Epithelial cell of esophagus (primary cell): Measurements from ENCODE around the gene VPS37C.
A peak's percentile ranks its signal among the peaks of the same experiment; 100 is the strongest.

Source experiments
- DNase-seq: peaks from one replicate; pipeline ENCODE4 v3.0.0; 2010; ENCODE audit warnings: low read depth
- H3K4me3 ChIP-seq: 2 replicates; pipeline ENCODE4 v1.5.1; 2011; ENCODE audit warnings: mild to moderate bottlenecking, low read length, control low read depth
- TF ChIP-seq, protein P1 (sequence below): IDR thresholded peaks from 2 replicates; pipeline ENCODE4 v1.5.1; 2011; ENCODE audit warnings: low read depth, mild to moderate bottlenecking, low read length, control low read depth, inconsistent platforms; ENCODE audit not compliant: insufficient read depth; ENCODE audit errors: missing control alignments

VPS37C gene

DNA sequence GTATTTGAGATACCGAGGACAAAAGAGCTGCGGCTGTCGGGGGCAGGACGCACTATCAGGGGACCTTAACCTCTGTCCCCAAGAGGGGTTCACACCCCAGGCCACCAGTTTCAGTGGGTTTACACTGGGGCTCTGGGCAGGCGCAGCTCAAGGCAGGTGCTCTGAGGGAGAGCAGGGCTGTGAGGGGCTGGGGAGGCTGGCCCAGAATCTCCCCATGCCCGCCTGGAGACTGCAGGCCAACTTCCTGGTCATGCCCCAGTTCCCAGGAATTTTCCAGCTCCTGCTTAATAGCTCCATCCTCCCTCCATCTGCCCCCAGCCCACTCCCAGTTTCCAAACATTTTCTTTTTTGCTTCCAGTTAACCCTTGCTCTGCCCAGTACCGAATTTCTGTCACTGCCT, 34.5 kb upstream of the VPS37C start:
- no peak overlapping the region for H3K4me3 ChIP-seq
- TF ChIP-seq, protein P1, sequence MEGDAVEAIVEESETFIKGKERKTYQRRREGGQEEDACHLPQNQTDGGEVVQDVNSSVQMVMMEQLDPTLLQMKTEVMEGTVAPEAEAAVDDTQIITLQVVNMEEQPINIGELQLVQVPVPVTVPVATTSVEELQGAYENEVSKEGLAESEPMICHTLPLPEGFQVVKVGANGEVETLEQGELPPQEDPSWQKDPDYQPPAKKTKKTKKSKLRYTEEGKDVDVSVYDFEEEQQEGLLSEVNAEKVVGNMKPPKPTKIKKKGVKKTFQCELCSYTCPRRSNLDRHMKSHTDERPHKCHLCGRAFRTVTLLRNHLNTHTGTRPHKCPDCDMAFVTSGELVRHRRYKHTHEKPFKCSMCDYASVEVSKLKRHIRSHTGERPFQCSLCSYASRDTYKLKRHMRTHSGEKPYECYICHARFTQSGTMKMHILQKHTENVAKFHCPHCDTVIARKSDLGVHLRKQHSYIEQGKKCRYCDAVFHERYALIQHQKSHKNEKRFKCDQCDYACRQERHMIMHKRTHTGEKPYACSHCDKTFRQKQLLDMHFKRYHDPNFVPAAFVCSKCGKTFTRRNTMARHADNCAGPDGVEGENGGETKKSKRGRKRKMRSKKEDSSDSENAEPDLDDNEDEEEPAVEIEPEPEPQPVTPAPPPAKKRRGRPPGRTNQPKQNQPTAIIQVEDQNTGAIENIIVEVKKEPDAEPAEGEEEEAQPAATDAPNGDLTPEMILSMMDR: no peak
- no peak for DNase-seq

DNA sequence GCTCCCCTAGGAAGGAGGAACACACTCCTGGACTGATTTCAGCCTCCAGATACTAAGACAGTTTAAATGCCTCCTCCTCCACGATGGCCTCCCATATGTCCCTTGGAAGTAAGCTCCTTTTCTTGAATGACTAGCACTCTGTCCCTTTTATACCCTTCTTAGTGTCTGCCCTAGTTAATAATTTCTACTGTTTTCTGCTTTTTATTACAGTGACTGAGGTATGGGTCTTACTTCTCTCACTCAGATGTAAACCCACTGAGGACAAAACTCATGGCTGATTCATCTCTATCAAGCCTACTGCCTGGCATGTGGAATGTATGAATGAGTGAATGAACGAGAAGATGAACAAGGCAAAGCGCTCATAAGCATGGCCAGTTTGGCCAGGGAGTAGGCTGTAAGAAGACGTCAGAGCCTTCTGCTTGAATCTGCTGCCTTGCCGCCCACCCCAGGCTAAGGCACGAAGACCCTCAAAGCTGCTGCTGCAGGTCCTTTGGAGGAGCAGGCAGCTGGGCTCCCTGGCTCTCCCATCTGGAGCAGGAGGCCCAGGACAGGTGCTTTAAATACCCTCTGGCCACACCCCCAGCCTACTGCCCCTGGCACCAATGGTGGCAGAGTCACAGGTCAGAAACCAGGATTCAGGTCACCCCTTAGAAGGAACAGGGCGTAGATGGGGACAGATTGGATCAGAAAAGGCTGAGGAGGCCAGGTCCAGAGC, 33.9 kb upstream of the VPS37C start:
- no peak overlapping the region for H3K4me3 ChIP-seq
- no peak for DNase-seq
- TF ChIP-seq, protein P1: no peak

DNA sequence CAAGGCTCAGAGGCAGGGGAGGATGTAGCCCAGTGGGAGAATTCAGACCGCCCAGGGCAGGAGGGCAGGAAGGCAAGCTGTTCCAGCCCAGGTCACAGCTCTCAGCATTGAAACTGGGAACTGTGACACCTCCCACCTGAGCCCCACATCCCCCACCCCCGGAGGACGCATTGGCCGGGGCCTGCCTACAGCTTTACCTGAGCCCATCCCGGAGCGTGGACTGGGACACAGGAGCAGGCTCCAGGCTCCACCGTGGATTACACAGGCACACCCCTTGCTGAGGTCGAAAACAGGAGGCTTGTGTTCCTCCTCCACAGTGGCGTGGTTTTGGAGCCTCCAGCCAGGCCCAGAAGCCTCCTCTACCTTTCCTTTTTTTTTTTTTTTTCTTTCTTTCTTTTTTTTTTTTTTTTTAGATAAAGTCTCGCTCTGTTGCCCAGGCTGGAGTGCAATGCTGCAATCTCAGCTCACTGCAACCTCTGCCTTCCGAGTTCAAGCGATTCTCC, 33.0 kb upstream of the VPS37C start:
- no peak overlapping the region for H3K4me3 ChIP-seq
- no peak for DNase-seq
- TF ChIP-seq, protein P1: no peak

DNA sequence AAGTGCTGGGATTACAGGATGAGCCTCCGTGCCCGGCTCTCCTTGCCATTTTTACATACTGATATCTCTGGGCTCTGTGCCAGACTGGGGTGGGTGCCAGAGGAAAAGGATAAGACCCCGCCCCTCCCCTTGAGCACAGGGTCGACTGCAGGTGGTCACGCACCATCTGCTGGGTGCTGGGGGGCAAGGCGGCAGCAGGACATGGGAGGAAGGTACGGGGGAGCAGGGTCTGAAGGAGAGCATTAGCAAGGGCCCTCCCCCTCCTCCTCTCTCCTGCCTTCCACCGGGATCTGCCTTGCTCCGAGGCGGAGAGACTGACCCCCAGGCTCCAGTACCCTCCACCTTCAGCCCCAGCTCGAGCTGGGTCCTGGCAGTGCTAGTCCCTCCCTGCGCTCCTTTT, 32.4 kb upstream of the VPS37C start:
- TF ChIP-seq, protein P1: no peak
- H3K4me3 ChIP-seq: no peak overlapping the region
- DNase-seq: no peak

DNA sequence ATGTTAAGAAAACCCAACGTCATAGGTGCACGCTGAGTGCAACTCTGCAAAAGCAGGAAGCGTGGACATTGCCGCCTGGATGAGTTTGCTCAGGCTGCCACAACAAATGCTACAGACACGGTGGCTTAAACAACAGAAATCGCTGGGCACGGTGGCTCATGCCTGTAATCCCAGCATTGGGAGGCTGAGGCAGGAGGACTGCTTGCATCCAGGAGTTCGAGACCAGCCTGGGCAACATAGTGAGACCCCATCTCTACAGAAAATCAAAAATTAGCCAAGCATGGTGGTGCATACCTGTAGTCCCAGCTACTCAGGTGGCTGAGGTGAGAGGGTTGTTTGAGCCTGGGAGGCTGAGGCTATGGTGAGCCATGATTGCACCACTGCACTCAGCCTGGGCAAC, 28.7 kb upstream of the VPS37C start:
- TF ChIP-seq, protein P1: no peak
- DNase-seq: no peak
- H3K4me3 ChIP-seq: no peak overlapping the region

DNA sequence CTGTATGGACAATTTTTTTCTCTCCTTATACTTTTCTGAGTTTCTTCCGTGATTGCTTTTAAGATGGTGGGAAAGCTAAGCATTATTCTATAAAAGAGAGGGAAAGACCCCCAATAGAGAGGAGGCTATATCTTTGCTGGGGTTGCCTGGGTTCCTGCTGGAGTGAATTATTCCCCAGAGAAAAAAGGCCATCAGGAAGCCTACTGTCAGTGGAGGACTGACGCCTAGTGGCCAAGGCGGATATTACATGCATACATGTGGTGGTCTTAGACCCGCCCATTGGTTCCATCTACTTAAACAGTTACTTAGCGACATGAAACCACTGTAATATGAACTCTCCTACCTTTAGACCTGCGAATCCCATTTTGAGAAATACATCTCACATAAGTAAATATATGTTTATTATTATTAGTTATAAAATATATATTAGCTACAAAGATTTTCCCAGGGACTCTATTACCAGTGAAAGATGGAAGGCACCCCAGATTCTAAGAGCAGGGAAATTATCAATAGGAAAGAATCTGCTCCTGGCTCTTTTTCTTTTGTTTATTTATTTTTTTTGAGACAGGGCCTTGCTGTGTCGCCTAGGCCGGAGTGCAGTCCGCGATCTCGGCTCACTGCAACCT, 26.4 kb upstream of the VPS37C start:
- no peak overlapping the region for H3K4me3 ChIP-seq
- TF ChIP-seq, protein P1: peak; percentile 96
- peak; percentile 76 for DNase-seq
